Esophagus muscularis mucosa (tissue), 4 donors: ENCODE measurements around the gene IGFN1. TPM values are rescaled to one million over a fixed set of nuclear protein-coding genes. Genes with fewer than 3 reads are reported as not detected.

Source experiments
- DNase-seq: peaks from one replicate; pipeline ENCODE4 v3.0.0-alpha.2; 2017; ENCODE audit errors: extremely low spot score
- H3K27ac ChIP-seq, 4 donors: fragments of 200-600 bp; sonication (generic); replicated peaks in 1 of 4; 1 replicate in 3 of 4; 2 replicates in 1 of 4; pipeline ENCODE4 v1.5.1; 2016 to 2019; ENCODE audit warnings: mild to moderate bottlenecking in 1 of 4
- H3K27me3 ChIP-seq, 4 donors: fragments of 200-600 bp; sonication (generic); one replicate each; pipeline versions ENCODE4 v1.5.1 to v1.6.0; 2016 to 2019
- H3K36me3 ChIP-seq, 4 donors: fragments of 200-600 bp; sonication (generic); one replicate each; pipeline ENCODE4 v1.5.1; 2016 to 2019
- H3K4me1 ChIP-seq, 4 donors: fragments of 200-600 bp; sonication (generic); one replicate each; pipeline ENCODE4 v1.5.1; 2016 to 2019
- H3K4me3 ChIP-seq, 4 donors: fragments of 200-600 bp; sonication (generic); 1 replicate in 2 of 4; 2 replicates in 2 of 4; pipeline ENCODE4 v1.5.1; 2016 to 2019; ENCODE audit warnings: mild to moderate bottlenecking in 4 of 4, moderate library complexity in 1 of 4
- H3K9me3 ChIP-seq, 4 donors: fragments of 200-600 bp; sonication (generic); 1 replicate in 3 of 4; 2 replicates in 1 of 4; pipeline ENCODE4 v1.5.1; 2016 to 2019
- EP300 ChIP-seq: sonication (generic); formaldehyde crosslinking; IDR thresholded peaks from one replicate; pipeline ENCODE4 v1.6.1; 2017; ENCODE audit warnings: antibody characterized with exemption
- POLR2A ChIP-seq: fragments of 450-650 bp; IDR thresholded peaks from one replicate; pipeline ENCODE4 v1.6.1; 2017; ENCODE audit warnings: antibody characterized with exemption, moderate library complexity, mild to moderate bottlenecking, low read depth
- POLR2AphosphoS5 ChIP-seq, 2 donors: sonication (generic); formaldehyde crosslinking; IDR thresholded peaks; one replicate each; pipeline ENCODE4 v1.6.1; 2017; ENCODE audit warnings: antibody characterized with exemption in 2 of 2
- whole genome bisulfite sequencing: methylation state at CpG from one replicate; pipeline ENCODE4 v1.1.5; 2018; 5-methylcytosine and 5-hydroxymethylcytosine counted together
- intact Hi-C: fragments of 100-400 bp; cut with DNase I; formaldehyde crosslinking; loops from one replicate; pipeline ENCODE4 v1.15.1; 2023
- total RNA-seq, 4 donors: library from RNA; depleted of rRNA; stranded (reverse); fragments of >200 nt; gene quantifications; one replicate each; pipeline versions ENCODE4 v1.1.0 to v1.2.1, GENCODE V29; 2016
- TF ChIP-seq, protein P1 (sequence below), 3 experiments: fragments of 200-600 bp in 2 of 3; fragments of 450-650 bp in 1 of 3; sonication (generic) in 2 of 3; IDR thresholded peaks; one replicate each; pipeline ENCODE4 v1.5.1; 2017 to 2019; ENCODE audit warnings: antibody characterized with exemption in 3 of 3, mild to moderate bottlenecking in 2 of 3, moderate library complexity in 1 of 3

The IGFN1 gene
- total RNA-seq, 4 donors from 2014 or later = not detected

DNA sequence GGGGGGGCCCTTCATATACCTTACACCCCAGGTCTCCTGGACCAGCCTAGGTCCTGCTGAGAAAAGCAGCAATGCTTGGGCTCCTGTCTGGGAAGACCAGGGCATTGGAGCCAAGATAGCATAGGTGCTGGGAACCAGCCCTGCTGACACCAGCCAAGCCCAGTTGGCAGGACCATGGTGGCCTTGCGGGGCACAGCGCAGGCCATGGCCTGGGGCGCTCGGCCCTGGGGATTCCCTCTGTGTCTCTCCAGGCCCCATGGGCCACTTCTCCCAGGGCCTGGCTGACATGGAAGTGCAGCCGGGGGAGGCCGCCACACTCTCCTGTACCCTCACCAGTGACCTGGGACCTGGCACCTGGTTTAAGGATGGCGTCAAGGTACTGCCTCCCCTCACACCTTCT, 23.3 kb downstream of the IGFN1 start:
- H3K4me3 ChIP-seq = no peak overlapping the region
- DNase-seq = no peak
- intact Hi-C loops = no loop called here
- H3K9me3 ChIP-seq = no peaks in the 10 kb centered on the region
- no peak overlapping the region for H3K27ac ChIP-seq
- H3K36me3 ChIP-seq = no peaks in the 10 kb centered on the region
- WGBS = 86% methylated on average over 3 of the region's 7 CpGs
- H3K4me1 ChIP-seq = no peaks in the 10 kb centered on the region
- H3K27me3 ChIP-seq = peaks cover 0 to 13% (median 0%) of the 10 kb centered on the region in 4 donors
- TF ChIP-seq POLR2AphosphoS5 (IDR thresholded peaks at IDR 0.05) (no peak), POLR2A (no peak), EP300 (no peak)
- TF ChIP-seq, protein P1, sequence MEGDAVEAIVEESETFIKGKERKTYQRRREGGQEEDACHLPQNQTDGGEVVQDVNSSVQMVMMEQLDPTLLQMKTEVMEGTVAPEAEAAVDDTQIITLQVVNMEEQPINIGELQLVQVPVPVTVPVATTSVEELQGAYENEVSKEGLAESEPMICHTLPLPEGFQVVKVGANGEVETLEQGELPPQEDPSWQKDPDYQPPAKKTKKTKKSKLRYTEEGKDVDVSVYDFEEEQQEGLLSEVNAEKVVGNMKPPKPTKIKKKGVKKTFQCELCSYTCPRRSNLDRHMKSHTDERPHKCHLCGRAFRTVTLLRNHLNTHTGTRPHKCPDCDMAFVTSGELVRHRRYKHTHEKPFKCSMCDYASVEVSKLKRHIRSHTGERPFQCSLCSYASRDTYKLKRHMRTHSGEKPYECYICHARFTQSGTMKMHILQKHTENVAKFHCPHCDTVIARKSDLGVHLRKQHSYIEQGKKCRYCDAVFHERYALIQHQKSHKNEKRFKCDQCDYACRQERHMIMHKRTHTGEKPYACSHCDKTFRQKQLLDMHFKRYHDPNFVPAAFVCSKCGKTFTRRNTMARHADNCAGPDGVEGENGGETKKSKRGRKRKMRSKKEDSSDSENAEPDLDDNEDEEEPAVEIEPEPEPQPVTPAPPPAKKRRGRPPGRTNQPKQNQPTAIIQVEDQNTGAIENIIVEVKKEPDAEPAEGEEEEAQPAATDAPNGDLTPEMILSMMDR (IDR thresholded peaks at IDR 0.05) = no peak

DNA sequence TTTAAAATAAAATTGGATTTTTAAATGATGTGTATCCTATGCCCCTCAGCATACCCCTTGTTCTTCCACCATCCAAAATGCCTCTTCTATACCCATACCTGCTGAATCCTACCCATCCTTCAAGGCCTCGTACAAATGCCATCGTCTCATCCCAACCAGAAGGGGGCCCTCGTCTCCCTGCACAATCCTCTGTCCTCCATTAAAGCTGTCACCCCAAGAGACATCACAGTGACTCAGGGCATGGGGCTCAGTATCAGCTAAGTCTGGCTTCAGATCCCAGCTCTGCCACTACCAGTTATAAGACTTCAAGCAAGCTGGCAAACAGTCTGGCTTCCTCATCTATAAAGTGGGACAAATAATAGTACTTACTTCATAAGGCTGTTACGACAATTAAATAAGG, 23.8 kb downstream of the IGFN1 start:
- H3K9me3 ChIP-seq = no peaks in the 10 kb centered on the region
- no peak for TF ChIP-seq EP300
- TF ChIP-seq, protein P1 (IDR thresholded peaks at IDR 0.05) = no peak
- no peak for TF ChIP-seq POLR2AphosphoS5 (IDR thresholded peaks at IDR 0.05)
- TF ChIP-seq POLR2A = no peak
- 63% methylated on average over 4 of the region's 4 CpGs for WGBS
- H3K4me1 ChIP-seq = no peaks in the 10 kb centered on the region
- no peak overlapping the region for H3K27ac ChIP-seq
- no peak for DNase-seq
- intact Hi-C loops = no loop called here
- H3K36me3 ChIP-seq = no peaks in the 10 kb centered on the region
- peaks cover 0 to 13% (median 0%) of the 10 kb centered on the region in 4 donors for H3K27me3 ChIP-seq
- no peak overlapping the region for H3K4me3 ChIP-seq

DNA sequence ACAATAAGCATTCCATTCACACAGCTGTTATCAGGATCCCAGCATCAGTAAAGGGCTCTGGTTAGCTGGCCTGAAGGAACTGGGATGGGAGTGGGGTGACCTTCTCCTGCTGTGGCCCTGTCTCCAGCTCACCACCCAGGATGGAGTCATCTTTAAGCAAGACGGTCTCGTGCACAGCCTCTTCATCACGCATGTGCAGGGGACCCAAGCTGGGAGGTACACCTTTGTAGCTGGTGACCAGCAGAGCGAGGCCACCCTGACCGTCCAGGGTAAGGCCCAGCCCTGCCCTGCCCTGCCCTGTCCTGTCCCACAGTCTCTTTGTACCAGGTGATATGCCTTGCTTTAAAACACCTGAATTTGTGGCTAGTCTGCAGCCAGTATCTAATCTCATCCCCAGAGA, 24.3 kb downstream of the IGFN1 start:
- 75% methylated on average over 4 of the region's 5 CpGs for WGBS
- no peak overlapping the region for H3K4me3 ChIP-seq
- no peak for DNase-seq
- TF ChIP-seq, protein P1 (IDR thresholded peaks at IDR 0.05) = no peak
- no peak for TF ChIP-seq POLR2AphosphoS5 (IDR thresholded peaks at IDR 0.05)
- no peak for TF ChIP-seq EP300
- TF ChIP-seq POLR2A = no peak
- H3K36me3 ChIP-seq = no peaks in the 10 kb centered on the region
- intact Hi-C loops = no loop called here
- H3K27me3 ChIP-seq = peaks cover 0 to 13% (median 0%) of the 10 kb centered on the region in 4 donors
- H3K4me1 ChIP-seq = no peaks in the 10 kb centered on the region
- no peaks in the 10 kb centered on the region for H3K9me3 ChIP-seq
- H3K27ac ChIP-seq = no peak overlapping the region

DNA sequence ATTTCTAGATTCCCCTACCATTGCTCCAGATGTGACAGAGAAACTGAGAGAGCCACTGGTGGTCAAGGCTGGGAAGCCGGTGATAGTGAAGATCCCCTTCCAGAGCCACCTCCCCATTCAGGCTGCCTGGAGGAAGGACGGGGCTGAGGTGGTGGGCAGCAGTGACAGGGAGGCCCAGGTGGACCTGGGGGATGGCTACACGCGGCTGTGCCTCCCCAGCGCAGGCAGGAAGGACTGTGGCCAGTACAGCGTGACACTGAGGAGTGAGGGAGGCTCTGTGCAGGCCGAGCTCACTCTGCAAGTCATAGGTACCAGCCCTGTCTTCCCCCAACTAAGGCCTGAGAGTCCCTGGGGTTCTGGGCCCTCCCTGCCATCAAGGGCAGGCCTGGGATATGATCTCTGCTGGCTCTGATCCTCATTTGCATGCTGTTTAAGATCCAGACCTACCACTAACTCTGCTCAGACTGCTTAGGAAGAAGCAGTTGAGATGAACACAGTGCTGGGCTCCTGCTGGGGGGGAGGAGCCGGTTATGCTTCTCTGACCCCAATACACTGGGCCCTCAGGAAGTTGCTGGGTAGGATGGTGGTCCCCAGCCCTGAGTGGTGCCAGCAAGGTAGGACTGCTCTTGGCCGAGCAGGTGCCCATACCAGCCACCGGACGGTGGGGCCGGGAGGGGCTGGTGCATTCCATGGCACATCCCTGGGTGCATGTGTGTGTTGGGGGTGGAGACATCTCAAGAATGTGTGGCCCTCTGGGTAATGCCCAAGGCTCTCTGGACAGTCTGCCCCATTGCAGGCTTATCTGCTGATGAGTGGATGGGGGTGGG, 25.1 kb downstream of the IGFN1 start:
- TF ChIP-seq, protein P1 (IDR thresholded peaks at IDR 0.05) = no peak
- TF ChIP-seq POLR2AphosphoS5 (IDR thresholded peaks at IDR 0.05) (no peak), EP300 (no peak), POLR2A (no peak)

More for the DNA sequence above, 25.1 kb downstream of the IGFN1 start:
- no peak overlapping the region for H3K4me3 ChIP-seq
- H3K27ac ChIP-seq = no peak overlapping the region
- no peak for DNase-seq
- H3K9me3 ChIP-seq = no peaks in the 10 kb centered on the region
- intact Hi-C loops = no loop called here
- H3K27me3 ChIP-seq = peaks cover 0 to 13% (median 0%) of the 10 kb centered on the region in 4 donors
- 92% methylated on average over 12 of the region's 12 CpGs for WGBS
- H3K36me3 ChIP-seq = no peaks in the 10 kb centered on the region
- no peaks in the 10 kb centered on the region for H3K4me1 ChIP-seq
